Sigmoid colon (tissue), 4 donors: Measurements from ENCODE around the gene P4HA1.

Experiments used
- EP300 ChIP-seq, 4 donors: sonication (generic); formaldehyde crosslinking; IDR thresholded peaks; one replicate each; pipeline ENCODE4 v1.6.1; 2017; ENCODE audit warnings: antibody characterized with exemption in 4 of 4
- POLR2A ChIP-seq, 2 donors: fragments of 450-650 bp; IDR thresholded peaks; one replicate each; pipeline ENCODE4 v1.6.1; 2016; ENCODE audit warnings: antibody characterized with exemption in 2 of 2, mild to moderate bottlenecking in 2 of 2, moderate library complexity in 2 of 2
- POLR2AphosphoS5 ChIP-seq, 4 donors: sonication (generic); formaldehyde crosslinking; IDR thresholded peaks; one replicate each; pipeline ENCODE4 v1.6.1; 2017; ENCODE audit warnings: antibody characterized with exemption in 4 of 4
- TF ChIP-seq, protein P1 (sequence below), 4 experiments: fragments of 450-650 bp in 3 of 4; fragments of 200-600 bp in 1 of 4; IDR thresholded peaks; one replicate each; pipeline ENCODE4 v1.5.1; 2016 to 2019; ENCODE audit warnings: antibody characterized with exemption in 4 of 4, mild to moderate bottlenecking in 3 of 4, moderate library complexity in 2 of 4

DNA sequence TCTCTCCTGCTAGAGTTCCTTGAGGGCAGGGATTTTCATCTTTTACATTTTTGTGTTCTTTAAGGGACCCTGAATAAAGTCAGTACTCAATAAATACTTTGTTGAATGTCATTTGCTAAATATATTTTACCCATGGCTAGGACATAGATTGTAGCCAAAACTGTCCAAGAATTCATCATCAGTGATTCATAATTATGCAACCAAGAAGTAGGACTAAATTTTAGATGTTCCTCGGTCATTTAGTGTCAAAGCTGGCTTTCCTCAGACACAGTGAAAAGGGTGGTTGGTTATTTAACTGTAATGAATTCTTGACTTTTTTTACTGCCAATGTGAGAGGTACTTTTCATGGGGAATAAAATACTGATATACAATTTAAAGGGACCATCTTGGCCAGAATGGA is 16.9 kb upstream of the P4HA1 start:
- TF ChIP-seq EP300 (IDR thresholded peaks at IDR 0.05) (no peak), POLR2A (IDR thresholded peaks at IDR 0.05) (no peak), POLR2AphosphoS5 (IDR thresholded peaks at IDR 0.05) (no peak)
- TF ChIP-seq, protein P1, sequence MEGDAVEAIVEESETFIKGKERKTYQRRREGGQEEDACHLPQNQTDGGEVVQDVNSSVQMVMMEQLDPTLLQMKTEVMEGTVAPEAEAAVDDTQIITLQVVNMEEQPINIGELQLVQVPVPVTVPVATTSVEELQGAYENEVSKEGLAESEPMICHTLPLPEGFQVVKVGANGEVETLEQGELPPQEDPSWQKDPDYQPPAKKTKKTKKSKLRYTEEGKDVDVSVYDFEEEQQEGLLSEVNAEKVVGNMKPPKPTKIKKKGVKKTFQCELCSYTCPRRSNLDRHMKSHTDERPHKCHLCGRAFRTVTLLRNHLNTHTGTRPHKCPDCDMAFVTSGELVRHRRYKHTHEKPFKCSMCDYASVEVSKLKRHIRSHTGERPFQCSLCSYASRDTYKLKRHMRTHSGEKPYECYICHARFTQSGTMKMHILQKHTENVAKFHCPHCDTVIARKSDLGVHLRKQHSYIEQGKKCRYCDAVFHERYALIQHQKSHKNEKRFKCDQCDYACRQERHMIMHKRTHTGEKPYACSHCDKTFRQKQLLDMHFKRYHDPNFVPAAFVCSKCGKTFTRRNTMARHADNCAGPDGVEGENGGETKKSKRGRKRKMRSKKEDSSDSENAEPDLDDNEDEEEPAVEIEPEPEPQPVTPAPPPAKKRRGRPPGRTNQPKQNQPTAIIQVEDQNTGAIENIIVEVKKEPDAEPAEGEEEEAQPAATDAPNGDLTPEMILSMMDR (IDR thresholded peaks at IDR 0.05) = no peak
